GM12878 (cell line): ENCODE results near the gene SLC25A11. TPM values are rescaled to one million over a fixed set of nuclear protein-coding genes. Genes with fewer than 3 reads are reported as not detected.

Experiments used
- ATAC-seq: fragments of 200-7000 bp; cut with Tn5 transposase; 3 replicates; pipeline ENCODE4 v1.9.1; 2020; ENCODE audit warnings: mild to moderate bottlenecking, moderate library complexity
- BruUV-seq: library from RNA; stranded (reverse); fragments of 400-500 nt; replicated peaks from 2 replicates; lab custom pipeline; 2021; lab: Mats Ljungman, UMichigan
- CTCF ChIA-PET: fragments of 300-600 bp; sonication (Branson Sonifier 250); formaldehyde crosslinking; extraction: SDS; loops from one replicate; lab custom pipeline; 2021; ENCODE audit warnings: inconsistent platforms; lab: Yijun Ruan, JAX
- POLR2A ChIA-PET: fragments of 350-600 bp; formaldehyde crosslinking; extraction: SDS; loops from one replicate; lab custom pipeline; 2021; ENCODE audit warnings: inconsistent platforms; lab: Charles Lee
- RAD21 ChIA-PET: fragments of 300-600 bp; sonication (Branson Sonifier 250); formaldehyde crosslinking; loops from one replicate; lab custom pipeline; 2023; ENCODE audit warnings: antibody characterized with exemption; ENCODE audit not compliant: unreplicated experiment; lab: Charles Lee
- SMC1A ChIA-PET: fragments of 300-600 bp; sonication (Branson Sonifier 250); formaldehyde crosslinking; loops from one replicate; lab custom pipeline; 2023; ENCODE audit not compliant: unreplicated experiment, uncharacterized antibody; lab: Charles Lee
- DNase-seq: peaks from one replicate; pipeline ENCODE4 v3.0.0-alpha.2; 2011; ENCODE audit warnings: low read depth, low spot score
- FAIRE-seq: peaks from 3 replicates; lab custom pipeline; 2011; peaks lifted over from hg19 to GRCh38; lab: Jason Lieb, UNC
- H2AFZ ChIP-seq: 2 replicates; pipeline ENCODE4 v1.6.0; 2011; ENCODE audit warnings: low read depth, low read length, control low read depth; ENCODE audit not compliant: control insufficient read depth
- H3K27ac ChIP-seq: 2 replicates; pipeline ENCODE4 v1.5.1; 2011; ENCODE audit warnings: control low read depth; ENCODE audit not compliant: control insufficient read depth, insufficient read depth
- H3K27me3 ChIP-seq, 2 experiments: replicated peaks in 1 of 2; 2 replicates each; pipeline versions ENCODE4 v1.6.0 to v1.6.1; 2011; ENCODE audit warnings: low read length in 1 of 2; ENCODE audit not compliant: control insufficient read depth in 2 of 2, insufficient read depth in 2 of 2
- H3K36me3 ChIP-seq, 2 experiments: 2 replicates each; pipeline ENCODE4 v1.5.1; 2011; ENCODE audit warnings: low read length in 1 of 2; ENCODE audit not compliant: control insufficient read depth in 2 of 2, insufficient read depth in 2 of 2
- H3K4me1 ChIP-seq: 2 replicates; pipeline ENCODE4 v1.6.1; 2011; ENCODE audit warnings: mild to moderate bottlenecking, low read length, moderate library complexity, mixed read lengths; ENCODE audit not compliant: control insufficient read depth, insufficient read depth
- H3K4me2 ChIP-seq: 2 replicates; pipeline ENCODE4 v1.6.0; 2011; ENCODE audit warnings: control low read depth; ENCODE audit not compliant: control insufficient read depth, insufficient read depth
- H3K4me3 ChIP-seq: fragments of 200-600 bp; sonication (generic); 2 replicates; pipeline ENCODE4 v1.5.1; 2016
- H3K79me2 ChIP-seq: 2 replicates; pipeline ENCODE4 v1.6.0; 2011; ENCODE audit warnings: low read length; ENCODE audit not compliant: control insufficient read depth, insufficient read depth
- H3K9ac ChIP-seq: 2 replicates; pipeline ENCODE4 v1.8.0; 2011; ENCODE audit warnings: low read length, control low read depth, mixed read lengths; ENCODE audit not compliant: control insufficient read depth, insufficient read depth
- H3K9me3 ChIP-seq: replicated peaks from 3 replicates; pipeline ENCODE4 v1.5.1; 2011; ENCODE audit warnings: mild to moderate bottlenecking, low read length; ENCODE audit not compliant: control insufficient read depth, insufficient read depth
- H4K20me1 ChIP-seq: 2 replicates; pipeline ENCODE4 v1.6.0; 2011; ENCODE audit not compliant: control insufficient read depth, insufficient read depth
- MLLT1 ChIP-seq: fragments of 450-650 bp; IDR thresholded peaks from 2 replicates; pipeline ENCODE4 v1.6.1; 2016; ENCODE audit warnings: mild to moderate bottlenecking
- MYB ChIP-seq: fragments of 150-350 bp; IDR thresholded peaks from 2 replicates; pipeline ENCODE4 v1.6.1; 2014; ENCODE audit warnings: mild to moderate bottlenecking, low read depth, low read length, borderline replicate concordance
- WGBS: methylation state at CpG from one replicate; pipeline ENCODE4 v1.1.6; 2016; ENCODE audit warnings: low lambda C conversion rate; ENCODE audit not compliant: insufficient replicate concordance, insufficient coverage; ENCODE audit errors: missing lambda C conversion rate; 5-methylcytosine and 5-hydroxymethylcytosine counted together
- in situ Hi-C: fragments of 300-500 bp; cut with MboI; formaldehyde crosslinking; loops from 9 replicates; pipeline ENCODE4 v1.14.3; 2018; ENCODE audit warnings: mixed read lengths
- intact Hi-C: fragments of 100-400 bp; cut with micrococcal nuclease; formaldehyde crosslinking; loops from one replicate; pipeline ENCODE4 v1.14.2; 2022; ENCODE audit not compliant: unreplicated experiment
- polyA plus RNA-seq, 11 experiments: library from polyadenylated mRNA; depleted of rRNA in 4 of 11; unstranded in 6 of 11; stranded (reverse) in 5 of 11; fragments of >200 nt; fragmentation: Nextera tagmentation in 4 of 11; fragmentation: Illumina TruSeq in 1 of 11; extraction: Ambion mirVana in 4 of 11; extraction: Trizol in 1 of 11; gene quantifications; 1 replicate in 1 of 11; 2 replicates in 10 of 11; pipeline versions ENCODE4 v1.2.1 to v1.2.3, GENCODE V29; 2011 to 2016; ENCODE audit warnings: inconsistent platforms in 2 of 11, missing spikeins in 2 of 11, low read depth in 1 of 11
- total RNA-seq, 4 experiments: library from RNA; depleted of rRNA in 3 of 4; stranded (reverse); fragments of >200 nt in 3 of 4; fragmentation: Illumina TruSeq in 1 of 4; extraction: Trizol in 1 of 4; gene quantifications; 2 replicates each; pipeline versions ENCODE4 v1.2.1 to v1.2.3, GENCODE V29; 2013 to 2021

SLC25A11 gene
- total and polyA plus RNA-seq, 10 of the 15 experiments (the other 5 are each of a cell fraction or from before 2014, with no cell fraction given), result 5.8 to 142 (median 65.0) TPM

GRCh38 chr17:4938688-4939545 lies 929 bp downstream of the SLC25A11 start:
- RAD21 ChIA-PET, result interaction anchor here (1.2 to 2.8 kb wide), 5 partner anchors 9 to 229 kb away, joined by 4 to 31 read pairs (median 12); partner anchors contain the start of genes ARRB2, PFN1 and SPAG7
- H3K4me1 ChIP-seq, result peaks cover 38% of the 10 kb centered on the region
- in situ Hi-C loops, result no loop called here

More at GRCh38 chr17:4938688-4939545, 929 bp downstream of the SLC25A11 start:
- TSS peak; percentile 26 for BruUV-seq
- 25% methylated on average over 19 of the region's 19 CpGs for WGBS
- FAIRE-seq (no peak), ATAC-seq (peak; percentile 2; the same call in 1 of the 3 replicates), DNase-seq (no peak)
- CTCF ChIA-PET, result interaction anchor here (1.1 to 3.5 kb wide), 10 partner anchors 13 to 206 kb away, joined by 3 to 28 read pairs (median 4); partner anchors contain the start of genes C17orf107, CHRNE, ENO3 and SPAG7
- no peaks in the 10 kb centered on the region for H3K9me3 ChIP-seq
- H3K4me3 ChIP-seq, result peak overlapping the region; percentile 92
- peak overlapping the region; percentile 98 for H3K9ac ChIP-seq
- peak overlapping the region; percentile 98 for H3K4me2 ChIP-seq
- SMC1A ChIA-PET, result interaction anchor here (0.8 to 4.5 kb wide), 10 partner anchors 13 to 317 kb away, joined by 3 to 38 read pairs (median 4); partner anchors contain the start of genes CAMTA2, CHRNE, ENO3 and SPAG7
- intact Hi-C loops, result no loop called here
- peaks cover 57% of the 10 kb centered on the region for H3K79me2 ChIP-seq
- POLR2A ChIA-PET, result interaction anchor here (0.6 to 17.5 kb wide), 13 partner anchors 10 to 1504 kb away, joined by 3 to 272 read pairs (median 4); partner anchors contain the start of genes CAMTA2, CHRNE, DERL2 and ENO3
- H4K20me1 ChIP-seq, result no peaks in the 10 kb centered on the region
- TF ChIP-seq MYB (no peak), MLLT1 (peak; percentile 66)
- peak overlapping the region; percentile 77 for H2AFZ ChIP-seq
- H3K36me3 ChIP-seq, result peaks cover 12 to 25% of the 10 kb centered on the region in 2 experiments
- peak overlapping the region; percentile 97 for H3K27ac ChIP-seq
- no peaks in the 10 kb centered on the region for H3K27me3 ChIP-seq
